ENCODE measurements around the gene DHX34.
A peak's percentile ranks its signal among the peaks of the same experiment; 100 is the strongest.
"Not testable (repeated sequence)": the region's sequence is repeated elsewhere in the genome, so short reads cannot be mapped to it uniquely, and the experiment has no call there.

DHX34 gene, protein sequence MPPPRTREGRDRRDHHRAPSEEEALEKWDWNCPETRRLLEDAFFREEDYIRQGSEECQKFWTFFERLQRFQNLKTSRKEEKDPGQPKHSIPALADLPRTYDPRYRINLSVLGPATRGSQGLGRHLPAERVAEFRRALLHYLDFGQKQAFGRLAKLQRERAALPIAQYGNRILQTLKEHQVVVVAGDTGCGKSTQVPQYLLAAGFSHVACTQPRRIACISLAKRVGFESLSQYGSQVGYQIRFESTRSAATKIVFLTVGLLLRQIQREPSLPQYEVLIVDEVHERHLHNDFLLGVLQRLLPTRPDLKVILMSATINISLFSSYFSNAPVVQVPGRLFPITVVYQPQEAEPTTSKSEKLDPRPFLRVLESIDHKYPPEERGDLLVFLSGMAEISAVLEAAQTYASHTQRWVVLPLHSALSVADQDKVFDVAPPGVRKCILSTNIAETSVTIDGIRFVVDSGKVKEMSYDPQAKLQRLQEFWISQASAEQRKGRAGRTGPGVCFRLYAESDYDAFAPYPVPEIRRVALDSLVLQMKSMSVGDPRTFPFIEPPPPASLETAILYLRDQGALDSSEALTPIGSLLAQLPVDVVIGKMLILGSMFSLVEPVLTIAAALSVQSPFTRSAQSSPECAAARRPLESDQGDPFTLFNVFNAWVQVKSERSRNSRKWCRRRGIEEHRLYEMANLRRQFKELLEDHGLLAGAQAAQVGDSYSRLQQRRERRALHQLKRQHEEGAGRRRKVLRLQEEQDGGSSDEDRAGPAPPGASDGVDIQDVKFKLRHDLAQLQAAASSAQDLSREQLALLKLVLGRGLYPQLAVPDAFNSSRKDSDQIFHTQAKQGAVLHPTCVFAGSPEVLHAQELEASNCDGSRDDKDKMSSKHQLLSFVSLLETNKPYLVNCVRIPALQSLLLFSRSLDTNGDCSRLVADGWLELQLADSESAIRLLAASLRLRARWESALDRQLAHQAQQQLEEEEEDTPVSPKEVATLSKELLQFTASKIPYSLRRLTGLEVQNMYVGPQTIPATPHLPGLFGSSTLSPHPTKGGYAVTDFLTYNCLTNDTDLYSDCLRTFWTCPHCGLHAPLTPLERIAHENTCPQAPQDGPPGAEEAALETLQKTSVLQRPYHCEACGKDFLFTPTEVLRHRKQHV

DNA sequence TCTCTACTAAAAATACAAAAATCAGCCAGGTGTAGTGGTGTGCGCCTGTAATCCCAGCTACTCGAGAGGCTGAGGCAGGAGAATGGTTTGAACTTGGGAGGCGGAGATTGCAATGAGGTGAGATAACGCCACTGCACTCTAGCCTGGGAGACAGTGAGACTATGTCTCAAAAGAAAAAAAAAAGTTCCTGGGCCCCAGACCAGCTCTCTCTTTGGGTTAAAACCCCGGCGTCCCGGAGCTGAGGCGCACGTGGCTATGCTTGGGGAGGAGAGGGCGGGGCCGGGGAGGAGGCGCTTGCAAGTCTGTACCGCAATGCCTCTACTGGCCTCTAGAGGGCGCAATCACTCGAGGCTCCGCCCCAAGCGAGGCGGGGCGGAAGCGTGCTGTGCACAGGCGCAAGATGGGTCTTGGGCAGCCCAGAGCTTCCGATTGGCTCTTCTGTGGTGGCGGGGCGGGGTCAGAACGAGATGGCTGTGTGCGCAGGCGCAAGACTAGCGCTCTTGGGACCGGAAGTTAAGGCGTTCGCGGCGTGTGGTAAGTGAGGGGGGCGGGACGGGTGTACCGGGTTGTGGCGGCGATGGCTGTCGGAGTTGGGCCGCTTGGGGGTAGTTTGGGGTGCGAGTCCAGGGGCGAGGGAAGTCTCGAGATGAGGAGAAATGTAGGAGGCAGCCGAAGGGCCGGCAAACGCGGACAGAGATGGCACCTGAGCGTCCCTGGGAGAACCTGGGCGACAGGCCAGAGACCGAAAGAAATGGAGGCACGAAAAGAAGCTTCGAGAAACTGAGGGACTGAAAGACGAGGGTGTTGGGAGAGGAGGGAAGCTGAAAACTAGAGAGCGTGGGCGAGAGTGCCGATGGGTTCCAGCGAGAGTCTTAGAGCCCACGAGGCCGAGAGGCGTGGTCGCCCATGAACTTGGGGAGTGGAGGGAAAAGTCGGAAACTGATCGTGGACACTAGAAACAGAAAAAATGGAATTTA is at the start of gene DHX34:
Gene DHX34, plus strand, starts transcription at position 497 of the 977 bp plus-strand sequence. CDS start 3,716 bp downstream, outside the sequence.
- DNase-seq: peak; percentile 97 to 99

DNA sequence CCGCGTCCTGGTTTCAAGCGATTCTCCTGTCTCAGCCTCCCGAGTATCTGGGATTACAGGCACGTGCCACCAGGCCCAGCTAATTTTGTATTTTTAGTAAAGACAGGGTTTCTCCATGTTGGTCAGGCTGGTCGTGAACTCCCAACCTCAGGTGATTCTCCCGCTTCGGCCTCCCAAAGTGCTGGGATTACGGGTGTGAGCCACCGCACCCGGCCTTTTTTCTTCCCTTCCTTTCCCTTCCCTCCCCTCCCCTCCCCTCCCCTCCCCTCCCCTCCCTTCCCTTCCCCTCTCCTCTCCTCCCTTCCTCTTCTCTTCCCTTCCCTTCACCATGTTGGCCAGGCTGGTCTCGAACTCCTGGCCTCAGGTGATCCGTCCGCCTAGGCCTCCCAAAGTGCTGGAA is 48.2 kb upstream of the DHX34 start:
- DNase-seq: not testable (repeated sequence)

DNA sequence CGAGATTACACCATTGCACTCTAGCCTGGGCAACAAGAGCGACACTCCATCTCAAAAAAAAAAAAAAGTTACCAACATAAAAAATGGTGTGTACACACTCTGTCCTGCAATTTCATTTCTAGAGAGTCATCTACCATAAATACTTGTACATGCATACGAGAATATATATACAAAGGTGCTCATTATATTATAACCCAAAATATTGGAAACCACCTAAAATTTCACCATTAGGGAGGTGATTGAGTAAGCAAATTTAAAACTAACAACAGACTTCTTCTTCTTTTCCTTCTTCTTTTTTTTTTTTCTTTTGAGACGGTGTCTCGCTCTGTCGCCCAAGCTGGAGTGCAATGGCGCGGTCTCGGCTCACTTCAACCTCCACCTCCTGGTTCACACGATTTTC is 46.9 kb upstream of the DHX34 start:
- no peak for DNase-seq

DNA sequence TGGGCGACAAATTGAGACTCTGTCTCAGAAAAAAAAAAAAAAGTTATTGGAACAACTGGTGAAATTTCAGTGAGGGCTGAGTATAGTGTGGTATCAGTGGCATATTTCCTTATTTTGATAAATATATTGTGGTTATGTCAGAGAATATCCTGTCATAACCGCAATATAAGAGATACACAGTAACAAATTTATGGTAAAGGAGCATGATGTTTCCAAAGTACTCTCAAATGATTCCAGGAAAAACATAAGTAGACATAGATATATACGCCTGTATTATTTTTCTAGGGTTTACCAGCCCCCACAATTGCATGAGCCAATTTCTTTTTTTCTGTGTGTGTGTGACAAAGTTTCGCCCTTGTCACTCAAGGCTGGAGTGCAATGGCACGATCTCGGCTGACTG is 45.1 kb upstream of the DHX34 start:
- DNase-seq: no peak

DNA sequence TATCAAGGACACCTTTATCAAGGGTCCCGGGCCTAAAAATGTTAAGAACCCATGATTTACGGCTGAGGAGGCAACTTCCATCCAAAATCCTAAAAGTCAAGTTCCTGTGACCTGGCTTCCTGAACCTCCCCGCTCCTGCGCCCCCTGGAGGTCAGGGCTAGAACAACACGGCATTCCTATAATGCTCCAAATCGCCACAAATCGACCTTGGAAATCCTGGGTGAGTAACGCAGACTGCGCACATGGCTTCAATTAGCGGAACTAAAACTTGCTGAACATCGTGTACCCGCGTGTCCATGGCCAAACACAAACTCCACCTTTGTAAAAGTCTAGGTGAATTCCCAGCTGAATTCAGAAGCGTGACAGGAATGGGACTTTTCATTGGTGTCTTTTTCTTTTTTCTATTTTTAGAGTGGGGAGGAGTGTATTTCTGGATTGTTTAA is 43.8 kb upstream of the DHX34 start:
- DNase-seq: peak; percentile 33 to 62

DNA sequence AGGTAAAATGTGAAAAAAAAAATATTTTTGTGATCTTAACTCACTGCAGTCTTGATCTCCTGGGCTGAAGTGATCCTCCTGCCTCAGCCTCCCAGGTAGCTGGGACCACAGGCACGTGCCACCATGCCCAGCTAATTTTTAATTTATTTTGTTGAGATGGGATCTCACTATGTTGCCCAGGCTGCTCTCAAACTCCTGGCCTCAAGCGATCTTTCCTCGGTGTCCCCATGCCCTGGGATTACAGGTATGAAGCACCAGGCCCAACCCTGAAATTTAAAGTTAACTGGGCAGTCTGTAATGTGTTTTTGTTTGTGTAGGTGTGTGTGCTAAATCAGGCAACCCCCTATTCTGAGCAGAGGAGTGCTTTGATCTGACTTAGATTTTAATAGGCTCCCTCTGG is 42.8 kb upstream of the DHX34 start:
- DNase-seq: no peak

DNA sequence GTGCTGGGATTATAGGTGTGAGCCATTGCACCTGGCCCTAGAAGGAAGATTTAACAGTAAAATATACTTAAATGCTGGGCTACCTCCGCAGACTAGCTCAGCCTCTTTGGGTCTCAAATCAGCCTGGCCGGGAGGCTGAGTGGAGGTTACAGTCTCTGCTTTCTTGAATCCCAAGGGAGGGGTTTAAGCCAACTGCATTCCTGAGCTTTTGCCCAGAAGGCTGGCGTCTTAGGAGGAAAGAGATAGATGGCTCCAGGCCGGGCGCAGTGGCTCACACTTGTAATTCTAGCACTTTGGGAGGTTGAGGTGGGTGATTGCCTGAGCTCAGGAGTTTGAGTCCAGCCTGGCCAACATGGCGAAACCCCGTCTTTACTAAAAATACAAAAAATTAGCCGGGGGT is 40.1 kb upstream of the DHX34 start:
- no peak for DNase-seq

DNA sequence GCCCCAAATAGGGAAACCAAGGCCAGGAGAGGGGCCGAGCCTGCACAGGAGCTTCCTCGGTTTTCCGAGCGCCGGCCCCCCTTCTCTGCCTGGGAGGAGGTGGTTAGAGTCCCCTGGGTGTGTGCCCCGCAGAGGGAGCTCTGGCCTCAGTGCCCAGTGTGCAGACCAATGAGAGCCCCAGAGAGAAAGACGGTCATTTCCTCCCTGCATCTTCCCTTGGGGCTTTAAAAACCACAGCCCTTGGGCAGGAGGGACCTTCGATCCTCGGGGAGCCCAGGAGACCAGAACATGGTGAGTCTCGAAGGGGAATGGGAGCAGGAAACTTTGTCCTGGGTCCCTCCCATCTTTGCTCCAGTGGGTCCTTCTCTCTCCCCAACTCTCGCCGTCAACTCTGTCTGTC is 39.5 kb upstream of the DHX34 start, which contains the start of gene C5AR1:
Gene C5AR1, plus strand, starts transcription at position 254 of the 400 bp plus-strand sequence. Its CDS starts 35 bp downstream, at position 289.
- DNase-seq: no peak

DNA sequence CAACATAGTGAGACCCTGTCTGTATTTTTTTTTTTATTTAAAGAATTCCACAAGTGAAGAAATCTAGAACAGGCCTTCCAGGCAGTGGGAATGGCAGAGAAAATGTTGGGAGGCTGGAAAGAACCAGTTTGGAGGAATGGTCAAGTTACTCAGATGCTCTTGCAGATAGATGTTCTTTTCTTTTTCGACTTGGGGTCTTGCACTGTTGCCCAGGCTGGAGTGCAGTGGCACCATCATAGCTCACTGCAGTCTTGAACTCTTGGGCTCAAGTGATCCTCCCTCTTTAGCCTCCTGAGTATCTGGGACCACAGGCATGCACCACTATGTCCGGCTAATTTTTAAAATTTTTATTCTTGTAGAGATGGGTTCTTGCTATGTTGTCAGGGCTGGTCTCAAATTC is 38.8 kb upstream of the DHX34 start:
- DNase-seq: no peak

DNA sequence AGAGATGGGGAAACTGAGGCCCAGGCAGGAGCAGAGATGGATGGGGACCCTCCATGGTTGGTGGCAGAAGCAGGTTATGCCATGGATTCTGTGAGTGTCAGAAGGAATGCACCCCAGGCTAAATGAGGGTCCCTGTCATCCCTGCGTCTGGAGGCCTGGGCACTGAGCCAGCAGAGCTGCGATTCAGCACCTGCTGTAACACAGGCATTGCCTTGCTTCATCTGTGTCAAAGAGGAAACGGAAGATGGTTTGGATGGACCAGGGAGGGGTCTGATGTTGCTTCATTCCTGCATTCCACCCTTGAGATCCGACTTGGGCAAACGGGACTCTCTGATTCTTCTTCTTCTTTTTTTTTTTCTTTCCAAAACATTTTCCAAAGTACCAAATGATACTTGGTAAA is 38.3 kb upstream of the DHX34 start:
- no peak for DNase-seq

DNA sequence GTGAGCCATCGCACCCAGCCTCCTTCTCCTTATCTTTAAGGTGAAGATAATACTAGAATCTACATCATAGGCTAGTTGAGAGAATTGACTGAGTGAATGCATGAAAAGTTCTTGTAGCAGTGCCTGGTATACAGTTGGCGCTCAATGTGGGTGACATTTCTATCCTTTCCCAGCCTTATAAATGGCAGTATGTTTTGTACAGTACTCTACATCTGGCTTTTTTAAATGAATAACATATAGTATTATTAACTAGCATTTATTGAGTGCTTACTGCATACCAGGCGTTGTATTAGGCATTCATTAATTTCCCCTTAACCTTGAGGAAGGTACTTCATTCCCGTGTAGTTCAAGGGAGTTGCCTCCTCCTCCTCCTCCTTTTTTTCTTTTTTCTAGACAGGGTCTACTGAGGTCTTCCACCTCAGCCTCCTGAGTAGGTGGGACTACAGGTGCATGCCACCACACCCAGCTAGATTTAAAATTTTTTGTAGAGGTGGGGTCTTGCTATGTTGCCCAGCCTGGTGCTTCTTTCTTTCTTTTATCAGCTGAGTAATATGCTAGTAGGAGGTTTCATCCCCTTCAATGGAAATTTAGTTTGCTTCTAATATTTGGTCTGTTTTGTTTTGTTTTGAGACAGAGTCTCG is 36.6 kb upstream of the DHX34 start:
- DNase-seq: no peak

DNA sequence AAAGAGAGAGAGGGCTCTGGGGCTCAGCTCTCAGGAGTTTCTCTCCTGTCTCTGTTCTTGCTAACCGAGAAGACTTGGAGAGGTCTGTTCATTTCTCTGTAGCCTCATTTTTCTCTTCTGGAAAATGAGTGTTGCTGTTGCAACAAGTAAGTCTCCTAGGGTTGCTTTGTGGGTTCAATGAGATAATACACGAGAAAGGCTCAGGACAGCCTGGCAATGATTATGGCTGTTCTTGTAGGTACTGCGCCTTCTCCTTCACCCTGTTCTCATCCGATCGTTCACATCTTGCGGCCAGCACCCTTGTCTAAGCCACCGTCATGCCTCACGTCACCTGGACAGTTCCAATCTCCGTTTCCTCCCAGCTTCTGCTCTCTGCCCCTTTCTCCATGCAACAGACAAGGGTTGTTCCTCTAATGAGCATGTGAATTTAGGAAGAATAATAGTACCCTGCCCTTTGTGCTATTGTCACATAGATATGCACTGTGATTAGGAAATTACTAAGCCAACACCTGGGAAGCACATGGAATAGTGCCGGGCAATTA is 35.3 kb upstream of the DHX34 start:
- no peak for DNase-seq

DNA sequence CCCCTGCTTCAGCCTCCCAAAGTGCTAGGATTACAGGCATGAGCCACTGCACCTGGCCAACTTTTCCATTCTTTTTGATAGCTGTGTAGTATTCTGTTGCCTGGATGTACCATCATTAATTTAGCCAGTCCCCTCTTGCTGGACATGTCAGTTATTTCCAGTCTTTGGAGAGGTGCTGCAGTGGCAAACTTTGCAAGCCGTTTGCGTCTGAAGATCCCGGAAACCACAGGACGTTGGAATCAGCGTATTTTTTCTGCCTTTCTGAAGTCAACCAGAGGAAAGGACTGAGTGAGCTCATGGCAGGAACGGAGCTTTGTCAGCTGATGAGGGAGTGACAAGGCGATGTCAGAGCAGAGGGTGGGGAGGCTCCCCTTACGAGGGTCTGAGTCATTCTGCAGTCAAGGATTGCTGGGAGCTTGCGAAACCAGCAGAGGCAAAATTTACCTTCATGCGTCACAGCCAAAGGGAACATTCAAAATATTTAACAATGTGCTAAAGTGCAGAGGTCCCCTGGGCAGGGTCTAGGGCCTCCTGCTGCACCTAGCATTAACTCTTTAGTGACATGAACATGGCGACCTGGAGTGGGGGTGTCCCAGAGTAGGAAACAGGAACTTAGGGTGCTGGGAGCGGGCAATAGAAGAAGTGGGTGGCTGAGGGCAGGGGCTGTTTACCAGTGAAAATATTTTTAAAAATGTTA is 33.8 kb upstream of the DHX34 start:
- peak in 1 of 2 experiments; percentile 40 for DNase-seq

DNA sequence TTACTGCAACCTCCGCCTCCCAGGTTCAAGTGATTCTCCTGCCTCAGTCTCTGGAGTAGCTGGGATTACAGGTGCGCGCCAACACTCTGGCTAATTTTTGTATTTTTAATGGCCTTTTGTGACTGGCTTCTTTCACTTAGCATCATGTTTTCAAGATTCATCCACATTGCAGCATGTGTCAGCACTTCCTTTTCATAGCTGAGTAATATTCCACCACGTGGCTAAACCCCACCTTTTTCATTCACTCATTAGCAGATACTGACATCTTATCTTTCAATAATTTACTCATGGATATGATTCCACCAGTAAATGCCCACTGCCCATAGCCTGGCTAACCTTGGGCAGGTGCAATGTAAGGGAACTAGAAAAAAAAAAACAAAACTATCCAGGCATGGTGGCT is 32.6 kb upstream of the DHX34 start:
- no peak for DNase-seq

DNA sequence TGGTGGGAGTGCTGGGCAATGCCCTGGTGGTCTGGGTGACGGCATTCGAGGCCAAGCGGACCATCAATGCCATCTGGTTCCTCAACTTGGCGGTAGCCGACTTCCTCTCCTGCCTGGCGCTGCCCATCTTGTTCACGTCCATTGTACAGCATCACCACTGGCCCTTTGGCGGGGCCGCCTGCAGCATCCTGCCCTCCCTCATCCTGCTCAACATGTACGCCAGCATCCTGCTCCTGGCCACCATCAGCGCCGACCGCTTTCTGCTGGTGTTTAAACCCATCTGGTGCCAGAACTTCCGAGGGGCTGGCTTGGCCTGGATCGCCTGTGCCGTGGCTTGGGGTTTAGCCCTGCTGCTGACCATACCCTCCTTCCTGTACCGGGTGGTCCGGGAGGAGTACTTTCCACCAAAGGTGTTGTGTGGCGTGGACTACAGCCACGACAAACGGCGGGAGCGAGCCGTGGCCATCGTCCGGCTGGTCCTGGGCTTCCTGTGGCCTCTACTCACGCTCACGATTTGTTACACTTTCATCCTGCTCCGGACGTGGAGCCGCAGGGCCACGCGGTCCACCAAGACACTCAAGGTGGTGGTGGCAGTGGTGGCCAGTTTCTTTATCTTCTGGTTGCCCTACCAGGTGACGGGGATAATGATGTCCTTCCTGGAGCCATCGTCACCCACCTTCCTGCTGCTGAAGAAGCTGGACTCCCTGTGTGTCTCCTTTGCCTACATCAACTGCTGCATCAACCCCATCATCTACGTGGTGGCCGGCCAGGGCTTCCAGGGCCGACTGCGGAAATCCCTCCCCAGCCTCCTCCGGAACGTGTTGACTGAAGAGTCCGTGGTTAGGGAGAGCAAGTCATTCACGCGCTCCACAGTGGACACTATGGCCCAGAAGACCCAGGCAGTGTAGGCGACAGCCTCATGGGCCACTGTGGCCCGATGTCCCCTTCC is 28.9 kb upstream of the DHX34 start:
- no peak for DNase-seq

DNA sequence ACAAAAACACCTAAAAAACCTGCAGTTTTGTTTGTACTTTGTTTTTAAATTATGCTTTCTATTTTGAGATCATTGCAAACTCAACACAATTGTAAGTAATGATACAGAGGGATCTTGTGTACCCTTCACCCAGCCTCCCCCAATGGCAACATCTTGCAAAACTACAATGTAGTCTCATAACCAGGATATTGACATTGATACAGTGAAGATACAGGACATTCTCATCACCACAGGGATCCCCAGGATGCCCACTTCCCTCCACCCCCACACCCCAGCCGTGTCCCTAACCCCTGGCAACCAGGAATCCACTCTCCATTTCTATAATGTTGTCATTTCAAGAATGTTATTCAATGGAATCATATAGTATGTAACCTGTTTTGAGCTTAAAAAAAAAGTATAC is 27.5 kb upstream of the DHX34 start:
- no peak for DNase-seq

DNA sequence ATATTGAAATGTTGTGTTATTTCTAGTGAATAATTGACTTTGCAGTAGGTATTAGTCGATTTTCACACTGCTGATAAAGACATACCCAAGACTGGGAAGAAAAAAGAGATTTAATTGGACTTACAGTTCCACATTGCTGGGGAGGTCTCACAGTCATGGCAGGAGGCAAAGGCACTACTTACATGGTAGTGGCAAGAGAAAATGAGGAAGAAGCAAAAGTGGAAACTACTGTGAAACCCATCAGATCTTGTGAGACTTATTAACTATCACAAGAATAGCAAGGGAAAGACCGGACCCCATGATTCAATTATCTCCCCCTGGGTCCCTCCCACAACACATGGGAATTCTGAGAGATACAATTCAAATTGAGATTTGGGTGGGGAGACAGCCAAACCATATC is 27.1 kb upstream of the DHX34 start:
- no peak for DNase-seq

DNA sequence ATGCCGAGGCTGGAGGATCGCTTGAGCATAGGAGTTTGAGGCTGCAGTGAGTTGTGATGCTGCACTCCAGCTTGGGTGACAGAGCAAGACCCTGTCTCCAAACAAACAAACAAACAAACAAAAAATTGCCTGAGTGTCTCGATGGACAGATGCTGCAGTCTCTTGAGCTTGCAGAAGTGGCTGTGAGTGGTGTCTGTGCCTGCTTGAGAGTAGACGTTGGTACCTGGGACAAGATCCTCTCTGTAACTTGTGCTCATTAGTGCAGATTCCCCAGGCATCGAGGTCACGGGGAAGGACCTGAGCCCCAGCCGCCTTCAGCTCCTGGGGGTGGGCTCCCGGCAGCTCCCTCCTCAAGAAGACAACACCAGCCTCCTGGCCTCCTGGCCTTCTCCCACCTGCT is 25.7 kb upstream of the DHX34 start:
- DNase-seq: no peak

DNA sequence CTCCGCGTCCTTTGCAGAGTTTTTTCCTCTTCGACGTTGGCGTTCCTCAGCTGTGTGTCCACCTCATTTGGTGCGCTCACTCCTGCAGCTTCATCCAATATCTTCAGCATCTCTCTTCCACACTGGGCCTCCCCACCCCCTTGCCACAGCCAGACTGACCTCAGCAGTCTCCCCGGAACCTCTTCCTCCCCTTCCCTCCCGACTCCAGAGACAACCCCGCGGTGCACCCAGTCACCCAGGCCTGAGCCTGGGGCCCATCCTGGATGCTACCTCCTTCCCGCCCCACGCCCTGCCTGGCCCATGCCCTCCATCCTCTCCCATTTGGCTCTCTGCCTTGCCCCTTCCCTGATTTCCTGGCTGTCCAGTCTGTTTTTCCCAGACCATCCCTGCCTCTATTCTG is 25.2 kb upstream of the DHX34 start:
- DNase-seq: no peak
